GM15510 (cell line): ENCODE measurements around the gene GLMP.

ENCODE experiments used
- POLR2A ChIP-seq: IDR thresholded peaks from 3 replicates; pipeline ENCODE4 v1.6.1; 2011; ENCODE audit warnings: borderline replicate concordance; ENCODE audit not compliant: insufficient read length; ENCODE audit errors: extremely low read depth

Gene GLMP

DNA sequence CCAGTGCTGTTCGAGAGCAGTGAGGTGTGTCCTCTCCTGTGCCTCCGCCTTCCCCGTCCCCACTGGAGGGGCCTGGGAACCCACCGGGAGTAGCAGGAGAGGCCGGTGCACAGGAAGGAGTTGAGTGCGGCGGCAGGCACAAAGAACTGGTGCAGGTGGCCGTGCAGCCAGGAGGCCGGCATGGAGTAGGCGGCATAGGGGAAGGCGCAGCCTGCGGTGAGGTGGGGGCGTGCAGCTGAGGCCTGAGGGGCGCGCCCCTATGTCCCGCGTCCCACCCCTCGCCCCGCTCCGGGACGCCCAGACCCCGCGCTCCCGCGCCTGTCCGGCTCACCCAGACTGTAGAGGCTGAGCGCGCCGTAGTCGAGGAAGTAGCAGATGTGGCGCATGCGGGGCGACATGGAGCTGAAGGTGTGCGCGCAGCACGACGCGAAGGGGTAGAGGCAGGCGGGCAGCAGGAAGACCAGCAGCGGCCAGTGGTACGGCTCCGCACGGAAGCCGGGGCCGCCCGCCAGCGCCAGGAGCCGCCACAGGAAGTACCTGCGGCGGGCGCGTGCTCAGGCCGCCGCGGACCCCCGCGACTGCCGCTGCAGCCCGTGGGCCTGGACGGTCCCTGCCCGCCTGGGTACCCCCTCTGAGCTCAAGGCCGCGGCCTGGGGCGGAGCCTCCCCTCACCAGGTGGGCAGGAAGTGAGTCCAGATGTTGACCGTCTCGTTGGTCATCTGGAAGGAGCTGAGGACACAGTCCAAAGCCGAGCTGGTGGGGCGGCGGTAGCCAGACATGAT lies 49.8 kb downstream of the GLMP start:
- TF ChIP-seq POLR2A, result no peak

DNA sequence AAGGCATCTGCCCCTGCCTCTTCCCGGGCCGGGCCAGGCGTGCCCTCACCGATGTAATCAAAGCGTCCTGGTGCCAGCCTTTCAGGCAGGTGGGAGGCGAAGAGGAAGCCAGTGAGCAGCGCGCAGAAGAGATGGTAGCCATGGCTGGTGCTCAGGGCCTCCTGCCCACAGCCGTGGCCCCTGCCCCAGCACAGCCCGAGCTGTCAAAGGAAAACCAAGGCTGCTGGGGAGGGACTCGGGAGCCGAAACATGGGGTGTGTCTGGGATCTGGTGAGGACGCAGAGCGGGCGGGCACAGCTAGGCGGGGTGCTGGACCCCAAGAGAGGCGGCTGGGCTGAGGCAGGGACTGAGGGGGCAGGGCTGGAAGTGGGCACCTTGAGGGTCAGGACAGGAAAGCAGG lies 50.8 kb downstream of the GLMP start:
- no peak for TF ChIP-seq POLR2A

DNA sequence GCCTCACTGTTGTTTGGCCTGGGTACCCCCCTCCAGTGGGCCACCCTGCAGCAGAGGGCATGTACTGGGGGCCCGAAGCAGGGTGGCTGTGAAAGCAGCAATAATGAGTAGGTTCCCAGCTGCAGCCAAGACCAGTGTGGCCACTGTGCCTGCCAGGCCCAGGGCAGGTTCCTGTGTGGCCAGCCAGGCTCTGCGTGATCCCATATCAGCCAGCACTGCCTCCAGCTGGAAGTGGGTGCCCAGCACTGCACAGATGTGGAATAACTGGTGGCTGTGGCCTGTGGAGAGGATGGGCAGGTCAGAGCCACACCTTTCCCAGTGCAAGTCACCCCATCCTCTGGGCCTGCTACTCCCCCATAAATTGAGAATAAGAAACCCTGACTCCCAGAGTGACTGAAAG lies 51.4 kb downstream of the GLMP start:
- TF ChIP-seq POLR2A, result no peak

DNA sequence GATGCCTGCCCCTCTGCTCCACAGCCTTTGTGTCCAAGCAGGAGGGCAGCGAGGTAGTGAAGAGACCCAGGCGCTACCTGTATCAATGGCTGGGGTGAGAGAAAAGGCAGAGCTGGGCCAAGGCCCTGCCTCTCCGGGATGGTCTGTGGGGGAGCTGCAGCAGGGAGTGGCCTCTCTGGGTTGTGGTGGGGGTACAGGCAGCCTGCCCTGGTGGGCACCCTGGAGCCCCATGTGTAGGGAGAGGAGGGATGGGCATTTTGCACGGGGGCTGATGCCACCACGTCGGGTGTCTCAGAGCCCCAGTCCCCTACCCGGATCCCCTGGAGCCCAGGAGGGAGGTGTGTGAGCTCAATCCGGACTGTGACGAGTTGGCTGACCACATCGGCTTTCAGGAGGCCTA lies 52.7 kb downstream of the GLMP start:
- TF ChIP-seq POLR2A, result no peak
